H1 (cell line): ENCODE data around the gene C3orf49. TPM values are rescaled to one million over a fixed set of nuclear protein-coding genes. Genes with fewer than 3 reads are reported as not detected.

Source experiments
- CTCF ChIA-PET: fragments of 300-600 bp; sonication (Branson Sonifier 250); formaldehyde crosslinking; loops from one replicate; lab custom pipeline; 2021; ENCODE audit not compliant: partially characterized antibody; lab: Charles Lee
- POLR2A ChIA-PET: fragments of 300-600 bp; sonication (Branson Sonifier 250); formaldehyde crosslinking; loops from one replicate; lab custom pipeline; 2021; ENCODE audit warnings: inconsistent platforms; ENCODE audit not compliant: partially characterized antibody; lab: Charles Lee
- DNase-seq, 2 experiments: peaks; one replicate each; pipeline versions ENCODE4 v3.0.0 to v3.0.0-alpha.2; 2010 to 2022; ENCODE audit warnings: low spot score in 2 of 2, low read depth in 1 of 2, mixed read lengths in 1 of 2
- FAIRE-seq: peaks from 2 replicates; lab custom pipeline; 2011; peaks lifted over from hg19 to GRCh38; lab: Jason Lieb, UNC
- H2AFZ ChIP-seq: 2 replicates; pipeline ENCODE4 v1.8.1; 2012; ENCODE audit warnings: low read length, inconsistent platforms
- H2AK5ac ChIP-seq: 2 replicates; pipeline ENCODE4 v1.6.1; 2013; ENCODE audit warnings: low read depth, low read length
- H2BK120ac ChIP-seq: replicated peaks from 2 replicates; pipeline ENCODE3; 2013; ENCODE audit warnings: low read depth, low read length, inconsistent platforms
- H2BK12ac ChIP-seq: 2 replicates; pipeline ENCODE4 v1.6.1; 2013; ENCODE audit warnings: low read depth, low read length
- H2BK15ac ChIP-seq: 2 replicates; pipeline ENCODE4 v1.6.1; 2013; ENCODE audit warnings: low read length
- H2BK20ac ChIP-seq: 2 replicates; pipeline ENCODE4 v1.6.1; 2013; ENCODE audit warnings: low read length
- H2BK5ac ChIP-seq: 2 replicates; pipeline ENCODE4 v1.6.1; 2013; ENCODE audit warnings: low read depth, low read length
- H3K14ac ChIP-seq: 2 replicates; pipeline ENCODE4 v1.6.1; 2013; ENCODE audit warnings: inconsistent platforms; ENCODE audit not compliant: insufficient read length
- H3K18ac ChIP-seq: 2 replicates; pipeline ENCODE4 v1.6.1; 2013; ENCODE audit warnings: low read length; ENCODE audit errors: extremely low read depth
- H3K23ac ChIP-seq: 2 replicates; pipeline ENCODE4 v1.6.1; 2013; ENCODE audit warnings: inconsistent platforms; ENCODE audit not compliant: insufficient read length
- H3K23me2 ChIP-seq: 2 replicates; pipeline ENCODE4 v1.6.1; 2013; ENCODE audit warnings: low read depth, low read length
- H3K27ac ChIP-seq: 2 replicates; pipeline ENCODE4 v1.6.1; 2011; ENCODE audit warnings: low read depth, low read length, inconsistent platforms
- H3K27me3 ChIP-seq, 4 experiments: replicated peaks in 1 of 4; 1 replicate in 1 of 4; 2 replicates in 3 of 4; pipeline versions ENCODE4 v1.6.1 to v1.8.1; 2011 to 2013; ENCODE audit warnings: low read length in 3 of 4, mild to moderate bottlenecking in 3 of 4, inconsistent platforms in 2 of 4, mixed read lengths in 2 of 4, moderate library complexity in 1 of 4; ENCODE audit not compliant: control insufficient read depth in 3 of 4, insufficient read depth in 3 of 4; ENCODE audit errors: extremely low read depth in 1 of 4
- H3K36me3 ChIP-seq, 4 experiments: 2 replicates each; pipeline versions ENCODE4 v1.6.1 to v1.8.1; 2011 to 2013; ENCODE audit warnings: mild to moderate bottlenecking in 4 of 4, low read length in 3 of 4, moderate library complexity in 2 of 4, control low read depth in 1 of 4, inconsistent platforms in 1 of 4; ENCODE audit not compliant: insufficient read depth in 4 of 4, control insufficient read depth in 2 of 4
- H3K4ac ChIP-seq: replicated peaks from 2 replicates; pipeline ENCODE3; 2013; ENCODE audit warnings: low read length, low read depth, mixed read lengths, inconsistent platforms; ENCODE audit not compliant: insufficient read length
- H3K4me1 ChIP-seq, 4 experiments: replicated peaks in 1 of 4; 1 replicate in 1 of 4; 2 replicates in 3 of 4; pipeline versions ENCODE4 v1.6.1 to v1.8.1; 2011 to 2013; ENCODE audit warnings: low read length in 3 of 4, inconsistent platforms in 2 of 4, mixed read lengths in 1 of 4; ENCODE audit not compliant: insufficient read depth in 4 of 4, control insufficient read depth in 3 of 4
- H3K4me2 ChIP-seq, 2 experiments: 2 replicates each; pipeline versions ENCODE4 v1.6.1 to v1.8.1; 2011 to 2013; ENCODE audit warnings: low read depth in 2 of 2, low read length in 2 of 2, control low read depth in 1 of 2, inconsistent platforms in 1 of 2, mild to moderate bottlenecking in 1 of 2; ENCODE audit not compliant: insufficient read depth in 1 of 2
- H3K4me3 ChIP-seq, 4 experiments: fragments of 200-600, 300-600 bp in 1 of 4; sonication (generic), shearing (Covaris generic), sonication (Bioruptor Twin) in 1 of 4; 2 replicates each; pipeline versions ENCODE4 v1.5.1 to v1.8.1; 2011 to 2016; ENCODE audit warnings: low read length in 4 of 4, low read depth in 3 of 4, control low read depth in 2 of 4, inconsistent platforms in 2 of 4, mild to moderate bottlenecking in 2 of 4, mixed read lengths in 1 of 4, moderate library complexity in 1 of 4; ENCODE audit not compliant: insufficient read depth in 2 of 4; ENCODE audit errors: extremely low read depth in 1 of 4
- H3K56ac ChIP-seq: replicated peaks from 2 replicates; pipeline ENCODE3; 2013; ENCODE audit warnings: low read depth, mild to moderate bottlenecking, mixed read lengths, low read length, inconsistent platforms; ENCODE audit not compliant: insufficient read length
- H3K79me1 ChIP-seq: 2 replicates; pipeline ENCODE4 v1.6.1; 2013; ENCODE audit warnings: low read depth, low read length, control low read depth
- H3K79me2 ChIP-seq, 2 experiments: 2 replicates each; pipeline versions ENCODE4 v1.6.1 to v1.8.1; 2012 to 2013; ENCODE audit warnings: low read length in 2 of 2, mild to moderate bottlenecking in 2 of 2, inconsistent platforms in 1 of 2; ENCODE audit not compliant: insufficient read depth in 2 of 2, control insufficient read depth in 1 of 2
- H3K9ac ChIP-seq, 4 experiments: replicated peaks in 1 of 4; 1 replicate in 1 of 4; 2 replicates in 3 of 4; pipeline versions ENCODE4 v1.6.1 to v1.8.1; 2011 to 2013; ENCODE audit warnings: low read depth in 3 of 4, low read length in 3 of 4, control low read depth in 2 of 4, mild to moderate bottlenecking in 2 of 4, moderate library complexity in 2 of 4, inconsistent platforms in 1 of 4; ENCODE audit errors: extremely low read depth in 1 of 4
- H3K9me3 ChIP-seq, 2 experiments: 2 replicates each; pipeline versions ENCODE4 v1.6.1 to v1.8.1; 2012 to 2013; ENCODE audit warnings: mild to moderate bottlenecking in 2 of 2, moderate library complexity in 2 of 2, control low read depth in 1 of 2, inconsistent platforms in 1 of 2, low read depth in 1 of 2, low read length in 1 of 2, mixed read lengths in 1 of 2; ENCODE audit not compliant: insufficient read depth in 2 of 2
- H4K20me1 ChIP-seq, 2 experiments: replicated peaks in 1 of 2; 2 replicates each; pipeline versions ENCODE3 to v1.8.1; 2011 to 2013; ENCODE audit warnings: inconsistent platforms in 2 of 2, low read length in 2 of 2, mild to moderate bottlenecking in 1 of 2; ENCODE audit not compliant: insufficient read depth in 2 of 2, control insufficient read depth in 1 of 2
- H4K5ac ChIP-seq: 2 replicates; pipeline ENCODE4 v1.6.1; 2013; ENCODE audit warnings: low read length, low read depth, mixed read lengths, inconsistent platforms; ENCODE audit not compliant: insufficient read length
- H4K8ac ChIP-seq: 2 replicates; pipeline ENCODE4 v1.8.0; 2013; ENCODE audit warnings: mild to moderate bottlenecking, moderate library complexity, low read length, inconsistent platforms; ENCODE audit not compliant: insufficient read depth; ENCODE audit errors: extremely low read depth
- H4K91ac ChIP-seq: replicated peaks from 2 replicates; pipeline ENCODE3; 2013; ENCODE audit warnings: low read length, mixed read lengths, inconsistent platforms; ENCODE audit not compliant: insufficient read length
- BACH1 ChIP-seq: IDR thresholded peaks from 2 replicates; pipeline ENCODE4 v1.6.1; 2012; ENCODE audit warnings: low read length, improper control_type of control experiment
- BRCA1 ChIP-seq: IDR thresholded peaks from 2 replicates; pipeline ENCODE4 v1.6.1; 2012; ENCODE audit warnings: low read depth, low read length, improper control_type of control experiment
- CEBPB ChIP-seq: IDR thresholded peaks from 2 replicates; pipeline ENCODE4 v1.6.1; 2012; ENCODE audit warnings: low read depth, low read length
- GABPA ChIP-seq: IDR thresholded peaks from 2 replicates; pipeline ENCODE4 v1.6.1; 2011; ENCODE audit warnings: mild to moderate bottlenecking, low read length, moderate library complexity, borderline replicate concordance; ENCODE audit not compliant: insufficient read depth
- JUND ChIP-seq: IDR thresholded peaks from 2 replicates; pipeline ENCODE4 v1.6.1; 2011; ENCODE audit warnings: mild to moderate bottlenecking, improper control_type of control experiment, low read length
- RNF2 ChIP-seq: fragments of 200-900, 300-1000 bp; sonication (generic); IDR thresholded peaks from 2 replicates; pipeline ENCODE4 v1.7.1; 2016; ENCODE audit warnings: borderline replicate concordance, low read depth, mild to moderate bottlenecking, antibody characterized with exemption, low read length; ENCODE audit not compliant: poor library complexity, severe bottlenecking; ENCODE audit errors: missing control alignments
- TAF7 ChIP-seq: optimal IDR thresholded peaks from 2 replicates; pipeline ENCODE3; 2011; ENCODE audit warnings: low read depth, mild to moderate bottlenecking, inconsistent platforms, low read length, moderate library complexity, borderline replicate concordance
- WGBS, 2 experiments: shearing (Covaris generic) in 1 of 2; methylation state at CpG; one replicate each; pipeline versions ENCODE4 v1.1.6 to v1.1.7; 2013 to 2015; ENCODE audit warnings: low lambda C conversion rate in 2 of 2, mixed read lengths in 2 of 2, inconsistent platforms in 1 of 2, low coverage in 1 of 2, missing lambda C conversion rate in 1 of 2; ENCODE audit not compliant: insufficient replicate concordance in 2 of 2, insufficient coverage in 1 of 2, insufficient read length in 1 of 2; ENCODE audit errors: extremely low coverage in 1 of 2, missing lambda C conversion rate in 1 of 2; 5-methylcytosine and 5-hydroxymethylcytosine counted together
- polyA plus RNA-seq, 7 experiments: library from polyadenylated mRNA; depleted of rRNA in 3 of 7; stranded (reverse) in 5 of 7; unstranded in 2 of 7; fragments of >200 nt in 5 of 7; fragments of 200-250 nt in 2 of 7; gene quantifications; 1 replicate in 5 of 7; 2 replicates in 1 of 7; 4 replicates in 1 of 7; pipeline versions ENCODE4 v1.2.1 to v1.2.3, GENCODE V29; 2011 to 2013; ENCODE audit warnings: missing spikeins in 2 of 7, mixed read lengths in 2 of 7
- total RNA-seq: library from RNA; stranded (reverse); fragmentation: NEBNext Ultra II Directional; extraction: Animal tissue kit (Norgen Biotek cat#: 25700); gene quantifications from 2 replicates; pipeline ENCODE4 v1.2.1, GENCODE V29; 2021
- TF ChIP-seq, protein P1 (sequence below), 3 experiments: IDR thresholded peaks; 1 replicate in 2 of 3; 2 replicates in 1 of 3; pipeline versions ENCODE4 v1.5.1 to v1.6.1; 2011; ENCODE audit warnings: low read length in 3 of 3, mild to moderate bottlenecking in 3 of 3, inconsistent platforms in 2 of 3, low read depth in 1 of 3, moderate library complexity in 1 of 3; ENCODE audit not compliant: insufficient read depth in 1 of 3; ENCODE audit errors: control extremely low read depth in 1 of 3
- TF ChIP-seq, protein P2 (sequence below): IDR thresholded peaks from 2 replicates; pipeline ENCODE4 v1.6.1; 2012; ENCODE audit warnings: low read length, inconsistent platforms

C3orf49 gene
- total and polyA plus RNA-seq, 2 of the 8 experiments (the other 6 are each of a cell fraction or from before 2014, with no cell fraction given) = not detected

DNA sequence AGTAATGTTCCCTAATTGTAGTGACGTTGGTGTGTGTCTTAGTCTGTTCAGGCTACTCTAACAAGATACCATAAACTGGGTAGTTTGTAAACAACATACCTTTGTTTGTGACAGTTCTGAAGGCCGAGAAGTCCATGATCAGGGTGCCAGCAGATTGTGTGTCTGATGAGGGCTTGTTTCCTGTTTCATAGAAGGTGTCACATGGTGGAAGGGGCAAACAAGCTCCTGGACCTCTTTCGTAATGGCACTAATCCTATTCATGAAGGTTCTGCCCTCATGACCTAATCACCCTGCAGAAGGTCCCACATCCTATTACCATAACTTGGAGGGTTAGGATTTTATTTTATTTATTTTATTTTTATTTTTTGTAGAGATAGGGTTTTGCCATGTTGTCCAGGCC is 55.7 kb downstream of the C3orf49 start:
- no peak overlapping the region for H3K14ac ChIP-seq
- no peak overlapping the region for H3K9ac ChIP-seq
- no peaks in the 10 kb centered on the region for H3K27me3 ChIP-seq
- POLR2A ChIA-PET = interaction anchor here (0.9 kb wide), 1 partner anchor 12 kb away, joined by 3 read pairs; no protein-coding TSS in a partner anchor
- no peak overlapping the region for H3K4me2 ChIP-seq
- no peak overlapping the region for H3K23ac ChIP-seq
- no peaks in the 10 kb centered on the region for H3K9me3 ChIP-seq
- H3K18ac ChIP-seq = no peak overlapping the region
- H3K56ac ChIP-seq = no peak overlapping the region
- H3K27ac ChIP-seq = no peak overlapping the region
- no peak overlapping the region for H3K4me3 ChIP-seq
- FAIRE-seq (no peak), DNase-seq (no peak)
- H3K4me1 ChIP-seq = peaks cover 6 to 11% (median 9%) of the 10 kb centered on the region in 4 experiments; a peak in 6 of 7 replicates
- CTCF ChIA-PET = interaction anchor here (1.8 to 2.2 kb wide), 2 partner anchors 15 to 21 kb away, joined by 5 read pairs; no protein-coding TSS in a partner anchor
- H4K91ac ChIP-seq = no peak overlapping the region
- no peak overlapping the region for H2BK12ac ChIP-seq
- H4K8ac ChIP-seq = no peak overlapping the region
- no peaks in the 10 kb centered on the region for H3K23me2 ChIP-seq
- no peak overlapping the region for H2BK20ac ChIP-seq
- WGBS, 2 experiments = 83% methylated on average over 3 of the region's 3 CpGs; no CpG with 5 or more reads in 1 of the 2 experiments
- no peak overlapping the region for H3K4ac ChIP-seq
- no peaks in the 10 kb centered on the region for H3K36me3 ChIP-seq
- no peak overlapping the region for H2AK5ac ChIP-seq
- no peak overlapping the region for H2BK15ac ChIP-seq
- no peak overlapping the region for H2AFZ ChIP-seq
- peaks cover 0 to 66% of the 10 kb centered on the region in 2 experiments; a peak in 2 of 4 replicates for H3K79me2 ChIP-seq
- H3K79me1 ChIP-seq = no peaks in the 10 kb centered on the region; the same call in 1 of the 2 replicates
- H4K20me1 ChIP-seq = peaks cover 2 to 3% of the 10 kb centered on the region in 2 experiments
- no peak overlapping the region for H2BK5ac ChIP-seq
- H2BK120ac ChIP-seq = no peak overlapping the region
- H4K5ac ChIP-seq = no peak overlapping the region
- TF ChIP-seq RNF2 (no peak), JUND (no peak), GABPA (no peak), TAF7 (no peak), BRCA1 (no peak), BACH1 (no peak), CEBPB (no peak)
- TF ChIP-seq, protein P1, sequence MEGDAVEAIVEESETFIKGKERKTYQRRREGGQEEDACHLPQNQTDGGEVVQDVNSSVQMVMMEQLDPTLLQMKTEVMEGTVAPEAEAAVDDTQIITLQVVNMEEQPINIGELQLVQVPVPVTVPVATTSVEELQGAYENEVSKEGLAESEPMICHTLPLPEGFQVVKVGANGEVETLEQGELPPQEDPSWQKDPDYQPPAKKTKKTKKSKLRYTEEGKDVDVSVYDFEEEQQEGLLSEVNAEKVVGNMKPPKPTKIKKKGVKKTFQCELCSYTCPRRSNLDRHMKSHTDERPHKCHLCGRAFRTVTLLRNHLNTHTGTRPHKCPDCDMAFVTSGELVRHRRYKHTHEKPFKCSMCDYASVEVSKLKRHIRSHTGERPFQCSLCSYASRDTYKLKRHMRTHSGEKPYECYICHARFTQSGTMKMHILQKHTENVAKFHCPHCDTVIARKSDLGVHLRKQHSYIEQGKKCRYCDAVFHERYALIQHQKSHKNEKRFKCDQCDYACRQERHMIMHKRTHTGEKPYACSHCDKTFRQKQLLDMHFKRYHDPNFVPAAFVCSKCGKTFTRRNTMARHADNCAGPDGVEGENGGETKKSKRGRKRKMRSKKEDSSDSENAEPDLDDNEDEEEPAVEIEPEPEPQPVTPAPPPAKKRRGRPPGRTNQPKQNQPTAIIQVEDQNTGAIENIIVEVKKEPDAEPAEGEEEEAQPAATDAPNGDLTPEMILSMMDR (IDR thresholded peaks at IDR 0.05; ENCODE audit: control extremely low read depth in 1 of 3, insufficient read depth in 1 of 3, low read depth in 1 of 3, low read length in 3 of 3) = no peak
- TF ChIP-seq, protein P2, sequence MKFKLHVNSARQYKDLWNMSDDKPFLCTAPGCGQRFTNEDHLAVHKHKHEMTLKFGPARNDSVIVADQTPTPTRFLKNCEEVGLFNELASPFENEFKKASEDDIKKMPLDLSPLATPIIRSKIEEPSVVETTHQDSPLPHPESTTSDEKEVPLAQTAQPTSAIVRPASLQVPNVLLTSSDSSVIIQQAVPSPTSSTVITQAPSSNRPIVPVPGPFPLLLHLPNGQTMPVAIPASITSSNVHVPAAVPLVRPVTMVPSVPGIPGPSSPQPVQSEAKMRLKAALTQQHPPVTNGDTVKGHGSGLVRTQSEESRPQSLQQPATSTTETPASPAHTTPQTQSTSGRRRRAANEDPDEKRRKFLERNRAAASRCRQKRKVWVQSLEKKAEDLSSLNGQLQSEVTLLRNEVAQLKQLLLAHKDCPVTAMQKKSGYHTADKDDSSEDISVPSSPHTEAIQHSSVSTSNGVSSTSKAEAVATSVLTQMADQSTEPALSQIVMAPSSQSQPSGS = no peak
